Frontal cortex (tissue), 4 donors: Measurements from ENCODE around the gene SETBP1. TPM values are rescaled to one million over a fixed set of nuclear protein-coding genes. Genes with fewer than 3 reads are reported as not detected.

Experiments used
- DNase-seq, 2 donors: peaks; one replicate each; pipeline ENCODE4 v3.0.0; 2012; ENCODE audit warnings: low spot score in 2 of 2
- FAIRE-seq: peaks from 2 replicates; lab custom pipeline; 2012; peaks lifted over from hg19 to GRCh38; lab: Jason Lieb, UNC
- total RNA-seq: library from RNA; depleted of rRNA; stranded (reverse); fragments of >200 nt; gene quantifications from one replicate; pipeline ENCODE4 v1.2.3, GENCODE V29; 2014
- donor health status: control.
- donor health status: control.
- donor health status: control.

Gene SETBP1
- total RNA-seq, 1 donor from 2014 or later, result 34.2 TPM

DNA sequence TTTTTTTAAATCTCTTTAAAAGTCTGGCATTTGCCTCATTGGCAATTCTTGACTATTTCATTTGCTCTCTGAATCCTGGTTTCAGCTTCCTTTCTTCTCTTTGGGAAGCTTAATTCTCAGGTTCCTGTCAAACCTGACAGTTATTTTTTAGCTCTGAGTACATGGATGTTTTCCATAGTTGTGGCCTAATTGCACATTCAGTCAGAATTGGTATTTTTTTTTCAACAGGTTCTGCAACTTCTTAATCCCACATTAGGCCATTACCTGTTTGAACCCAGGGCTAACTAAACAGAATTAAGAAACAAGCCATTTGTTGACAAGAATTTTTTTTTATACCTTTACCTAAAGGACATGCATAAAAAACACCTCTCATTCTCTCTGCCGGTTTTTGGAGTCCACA, 338.8 kb downstream of the SETBP1 start:
- no peak for DNase-seq
- FAIRE-seq, result no peak

DNA sequence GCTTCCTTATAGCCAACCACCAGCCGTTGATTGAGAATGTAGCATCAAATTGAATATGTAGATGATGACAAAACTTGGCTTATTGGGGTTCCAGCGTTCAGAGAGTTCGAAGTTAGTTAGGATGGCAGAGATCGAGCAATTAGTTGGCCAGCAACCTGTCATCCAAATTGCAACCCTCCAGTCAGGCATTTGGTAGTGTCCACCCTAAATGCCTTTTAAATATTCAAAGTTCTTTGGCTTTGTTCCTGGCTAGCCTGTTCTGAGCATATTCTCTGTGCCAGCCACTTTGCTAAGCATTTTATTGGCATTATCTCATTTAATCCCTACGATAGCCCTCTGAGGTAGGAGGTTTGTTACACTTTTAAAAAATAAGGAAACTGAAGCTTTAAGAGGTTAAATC, 342.8 kb downstream of the SETBP1 start:
- no peak for FAIRE-seq
- DNase-seq, result no peak

DNA sequence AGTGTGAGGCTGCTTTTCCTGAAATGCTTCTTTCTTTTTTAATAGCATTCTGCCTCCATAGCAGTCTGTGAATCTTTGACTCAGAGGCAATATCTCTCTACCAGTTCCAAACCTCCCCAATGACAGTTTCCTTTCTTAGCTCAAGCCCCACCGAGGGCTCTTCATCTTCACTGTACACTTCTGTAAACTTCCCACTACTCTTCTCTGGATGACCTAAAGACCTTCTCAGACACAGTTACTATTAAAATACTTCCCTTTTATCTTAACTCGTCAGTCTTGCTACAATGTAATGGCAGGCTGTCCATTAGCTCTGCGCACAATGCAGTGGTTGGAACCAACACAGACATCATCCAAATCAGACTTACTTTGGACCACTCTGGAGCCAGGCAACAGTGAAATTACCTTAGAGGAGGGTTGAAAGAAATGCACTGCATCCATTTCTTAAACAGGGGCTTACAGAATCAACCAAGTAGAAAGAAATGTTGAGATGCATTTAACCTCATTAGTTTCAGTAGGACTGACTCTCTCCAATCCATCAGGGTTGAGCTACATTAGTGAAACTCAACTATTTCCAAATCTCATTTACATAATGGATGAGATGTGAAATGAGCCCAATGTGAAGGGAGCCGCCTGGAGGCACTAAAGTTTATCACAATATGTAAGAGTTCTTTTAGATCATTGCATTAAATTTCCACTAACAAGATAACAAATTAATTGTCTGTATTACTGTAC, 343.8 kb downstream of the SETBP1 start:
- FAIRE-seq, result no peak
- DNase-seq, result no peak

DNA sequence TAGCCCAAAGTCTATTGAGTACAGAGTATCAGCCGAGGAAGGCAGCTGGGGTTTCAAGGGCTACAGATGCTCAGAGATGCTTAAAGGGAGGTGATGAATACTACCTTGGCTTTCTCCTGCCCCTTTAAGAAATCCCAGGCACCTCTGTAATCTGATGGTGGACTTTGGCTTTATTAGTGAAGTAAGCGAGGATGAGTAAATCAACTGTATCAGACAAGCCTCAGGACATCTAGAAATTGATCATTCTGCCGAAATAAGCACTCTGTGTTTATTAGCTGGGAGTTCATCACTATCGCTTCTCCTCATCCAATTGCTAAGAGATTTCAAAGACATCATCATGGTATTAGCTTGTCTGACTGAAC, 344.4 kb downstream of the SETBP1 start:
- FAIRE-seq, result no peak
- DNase-seq, result no peak

DNA sequence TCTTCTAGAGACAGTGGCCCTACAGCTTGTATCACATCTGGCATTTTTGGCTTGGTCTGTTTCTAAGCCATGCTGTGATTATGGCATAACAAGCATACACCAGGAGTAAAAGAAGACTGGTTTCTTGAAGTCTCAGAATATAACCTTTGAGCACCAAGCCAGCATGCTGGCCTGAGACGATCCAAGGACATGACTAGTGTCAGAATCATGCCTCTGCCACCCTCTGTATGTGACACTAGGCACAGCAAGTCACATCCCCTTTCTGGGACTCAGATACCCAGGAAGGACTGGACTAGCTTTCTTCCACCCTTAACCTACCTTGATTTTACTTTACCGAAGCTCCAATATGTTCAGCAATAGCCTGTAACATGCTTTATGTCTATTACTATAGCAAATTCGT, 345.5 kb downstream of the SETBP1 start:
- no peak for DNase-seq
- no peak for FAIRE-seq

DNA sequence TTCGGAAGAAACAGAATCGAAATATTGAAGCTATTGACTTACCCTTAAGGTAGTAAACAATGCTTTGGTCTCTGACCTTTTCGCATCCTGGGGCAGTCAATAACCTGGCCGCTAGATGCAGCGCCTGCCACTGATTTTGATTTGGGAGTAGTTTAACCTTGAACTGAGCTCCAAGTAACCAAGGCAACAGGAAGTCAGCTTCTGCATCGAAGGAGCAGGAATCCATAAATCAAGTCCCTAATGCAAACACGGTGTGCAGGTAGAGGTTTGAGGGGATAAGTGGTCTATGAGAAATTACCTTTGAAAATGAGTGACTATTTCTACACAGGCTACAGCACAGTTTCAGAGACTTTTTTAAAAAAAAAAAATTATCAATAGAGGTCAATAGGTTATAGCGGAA, 353.5 kb downstream of the SETBP1 start:
- no peak for DNase-seq
- FAIRE-seq, result no peak

DNA sequence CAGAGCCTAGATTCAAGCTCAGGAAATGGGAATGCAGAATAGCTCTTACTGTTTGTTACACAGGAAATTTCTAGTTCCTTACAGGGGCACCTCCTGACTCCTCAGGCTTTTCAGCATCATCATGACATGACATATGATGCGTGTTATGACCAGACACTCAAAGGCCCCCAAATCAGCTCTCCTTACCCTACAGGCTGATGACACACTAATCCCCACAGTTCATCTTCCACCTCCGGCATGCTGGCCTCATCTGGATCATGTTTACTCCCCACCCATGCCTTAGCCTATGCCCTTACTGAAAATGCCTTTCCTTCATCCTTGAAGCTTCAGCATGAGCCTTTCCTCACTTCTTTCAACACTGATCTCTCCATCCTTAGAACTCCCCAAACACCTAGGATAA, 356.9 kb downstream of the SETBP1 start:
- no peak for DNase-seq
- no peak for FAIRE-seq

DNA sequence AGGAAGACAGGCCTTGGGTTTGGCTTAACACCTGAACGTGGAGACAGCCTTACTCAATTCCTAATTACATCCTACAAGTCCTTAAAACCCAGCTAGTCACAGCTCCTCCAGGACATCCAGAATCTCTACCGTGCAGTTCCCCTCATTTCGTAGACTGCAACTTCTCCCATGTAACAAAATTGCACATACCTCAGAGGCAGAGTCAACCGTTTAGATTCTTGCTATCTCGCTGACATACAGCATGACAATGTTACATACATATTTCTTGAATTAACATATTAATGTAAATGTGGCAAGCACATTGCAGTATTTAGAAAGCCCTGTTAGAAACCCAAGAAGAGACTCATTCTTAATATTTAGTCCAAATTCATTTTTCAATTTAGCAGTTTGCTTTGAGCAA, 358.7 kb downstream of the SETBP1 start:
- FAIRE-seq (no peak), DNase-seq (no peak)

DNA sequence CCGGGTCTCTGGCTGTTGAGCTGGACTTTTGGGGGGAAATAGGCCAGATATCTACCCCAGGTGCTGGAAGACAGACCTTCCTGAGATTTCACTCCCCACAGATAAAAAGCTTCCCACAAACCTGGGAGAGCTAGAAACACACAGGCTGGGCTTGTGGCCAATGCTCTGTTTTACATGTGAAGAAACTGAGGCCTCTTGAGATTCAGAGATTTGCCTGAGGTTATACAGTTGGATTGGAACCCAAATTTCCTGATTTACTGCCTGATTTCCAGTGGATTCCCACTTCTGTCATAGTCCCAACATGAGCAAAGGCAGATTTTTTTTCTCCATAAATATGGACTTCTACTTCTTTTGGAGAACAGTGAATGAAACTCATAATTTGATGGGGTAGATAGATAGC, 360.2 kb downstream of the SETBP1 start:
- no peak for DNase-seq
- FAIRE-seq, result no peak

DNA sequence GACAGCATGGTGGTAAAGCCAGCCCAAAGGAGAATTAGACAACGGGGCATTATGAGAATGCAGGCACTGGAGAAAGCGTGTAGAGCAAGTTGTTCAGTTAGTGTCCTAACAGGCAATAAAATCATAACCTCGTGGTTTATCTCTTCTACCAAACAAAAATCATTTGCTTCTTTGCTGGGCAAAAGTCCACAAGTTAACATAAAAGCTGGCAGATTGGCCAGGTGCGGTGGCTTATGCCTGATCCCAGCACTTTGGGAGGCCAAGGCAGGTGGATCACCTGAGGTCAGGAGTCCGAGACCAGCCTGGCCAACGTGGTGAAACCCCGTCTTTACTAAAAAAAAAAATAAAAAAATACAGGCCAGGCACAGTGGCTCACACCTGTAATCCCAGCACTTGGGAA, 364.1 kb downstream of the SETBP1 start:
- no peak for FAIRE-seq
- no peak for DNase-seq

DNA sequence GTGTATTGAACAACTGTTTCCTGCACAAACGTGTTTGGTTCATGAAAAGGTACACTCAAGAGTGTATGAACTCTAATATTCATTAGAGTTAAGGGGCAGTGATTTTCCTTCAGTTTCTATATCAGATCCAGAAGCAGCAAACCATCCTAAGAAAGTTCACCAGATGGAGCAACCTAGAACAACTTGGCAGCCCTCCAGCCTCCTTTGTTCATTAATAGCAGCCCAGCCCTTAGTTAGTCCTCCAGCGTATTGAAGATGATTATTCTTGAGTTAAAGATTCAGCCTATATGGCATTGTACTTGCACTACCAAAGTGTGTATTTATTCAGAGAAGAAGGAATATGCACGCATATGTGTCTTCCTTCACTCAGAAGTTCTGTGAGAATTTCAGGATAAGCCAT, 365.5 kb downstream of the SETBP1 start:
- FAIRE-seq (no peak), DNase-seq (no peak)

DNA sequence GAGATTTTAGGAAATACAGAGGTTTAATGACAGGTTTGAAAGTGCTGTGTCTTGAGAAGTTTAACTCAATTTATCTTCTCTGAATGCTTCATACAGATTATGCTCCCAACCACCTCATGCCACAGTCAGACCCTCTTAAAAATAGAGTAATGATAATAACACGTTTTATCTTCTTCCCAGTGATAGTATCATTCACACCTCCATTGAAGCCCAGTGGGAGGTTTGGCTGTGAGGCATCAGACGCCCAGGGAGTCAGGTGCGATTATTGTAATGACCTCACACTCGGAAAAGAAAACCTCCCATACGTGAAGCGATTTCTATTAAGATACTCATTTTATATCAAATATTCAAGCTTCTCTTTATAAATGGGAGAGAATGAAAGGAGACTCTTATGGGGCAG, 366.3 kb downstream of the SETBP1 start:
- DNase-seq (no peak), FAIRE-seq (no peak)

DNA sequence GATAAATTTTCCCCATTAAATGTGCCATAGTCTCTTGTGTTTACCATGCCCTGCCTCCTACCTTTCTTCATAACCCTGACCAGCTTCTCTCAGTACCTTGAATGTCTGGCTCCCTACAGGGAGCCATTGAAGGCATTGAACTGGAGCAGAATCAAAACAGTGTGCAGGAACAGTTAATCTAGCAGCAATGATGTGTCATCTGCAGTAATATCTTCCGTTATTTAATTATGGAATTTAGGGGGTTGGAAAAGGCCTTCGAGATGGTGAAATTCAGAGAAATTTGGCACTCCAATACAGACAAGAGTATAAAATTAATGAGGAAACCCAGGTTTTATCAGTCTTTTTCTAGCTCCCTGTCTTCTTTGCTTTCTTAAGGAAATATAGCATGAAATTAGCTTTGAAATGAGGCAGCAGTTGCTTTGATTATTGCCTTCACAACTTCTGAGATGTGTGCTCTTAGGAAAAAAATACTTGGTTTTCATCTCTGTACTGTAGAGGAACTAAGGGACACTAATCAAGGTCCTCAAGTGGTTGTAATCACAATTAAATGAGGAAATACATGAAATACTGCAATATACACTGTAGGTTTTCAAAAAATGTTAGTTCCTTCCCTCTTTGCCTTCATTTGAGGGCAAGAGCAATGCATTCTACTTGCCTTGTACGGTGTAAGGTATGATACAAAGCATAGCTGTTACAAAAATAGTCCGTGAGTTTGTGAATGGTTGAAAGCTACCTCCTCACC, 369.1 kb downstream of the SETBP1 start:
- DNase-seq, result no peak
- FAIRE-seq, result no peak

DNA sequence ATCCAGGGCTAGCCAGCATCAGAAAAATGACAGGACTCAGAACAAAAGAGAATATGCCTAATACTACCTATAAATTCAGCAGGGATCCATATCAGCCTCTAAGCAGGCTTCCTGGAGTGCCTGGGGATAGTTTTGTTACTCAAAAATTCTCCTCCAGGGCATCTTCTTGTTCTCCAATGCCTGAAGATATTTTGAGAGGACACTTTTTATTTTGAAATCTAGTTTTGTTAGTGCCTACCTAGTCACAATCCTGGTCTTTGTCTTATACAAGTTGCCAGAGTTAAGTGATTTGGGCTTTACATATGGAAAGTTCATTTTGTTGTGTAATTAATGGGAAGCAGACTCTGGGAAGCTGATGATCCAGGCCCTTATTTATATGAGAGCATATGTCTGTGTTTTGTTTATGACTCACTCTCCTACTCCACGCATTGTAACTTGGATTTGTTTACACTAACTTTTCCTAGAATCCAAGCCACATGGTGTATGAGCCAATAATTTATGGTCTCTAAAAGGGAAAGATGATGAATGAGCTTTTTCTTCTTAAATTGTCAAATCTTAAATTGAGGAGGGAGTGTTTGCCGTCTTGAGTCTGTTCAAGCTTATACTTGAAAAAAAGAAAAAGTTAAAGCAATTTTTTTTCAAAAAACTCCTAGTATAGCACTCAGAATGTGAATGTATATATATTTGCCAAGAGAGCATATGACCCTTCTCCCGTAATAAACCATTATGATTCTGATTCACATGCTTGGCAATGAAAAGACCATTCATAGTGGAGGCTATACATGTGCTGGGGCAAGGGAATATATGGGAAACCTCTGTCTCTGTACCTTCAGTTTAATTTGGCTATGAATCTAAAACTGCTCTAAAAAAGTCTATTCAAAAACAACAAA, 370.3 kb downstream of the SETBP1 start:
- no peak for FAIRE-seq
- no peak for DNase-seq

DNA sequence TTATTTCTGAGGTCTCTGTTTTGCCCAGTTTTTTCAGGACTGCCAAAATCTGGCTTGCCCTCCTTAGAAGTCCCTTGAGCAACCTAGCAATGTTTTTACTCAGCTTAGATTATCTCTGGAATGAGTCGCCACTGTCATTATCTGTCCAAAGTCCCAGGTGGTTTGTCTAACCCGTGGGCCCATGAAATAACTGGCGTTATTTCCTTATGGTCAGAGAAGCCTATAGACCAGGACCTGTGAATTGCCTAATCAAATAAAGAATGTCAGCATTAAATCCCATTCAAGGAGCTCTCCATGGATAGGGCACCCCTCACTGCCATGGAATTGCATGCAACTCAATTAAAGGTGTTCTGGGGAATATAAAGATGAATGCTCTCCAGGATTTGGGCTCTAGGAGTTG, 373.9 kb downstream of the SETBP1 start:
- no peak for DNase-seq
- FAIRE-seq, result no peak

DNA sequence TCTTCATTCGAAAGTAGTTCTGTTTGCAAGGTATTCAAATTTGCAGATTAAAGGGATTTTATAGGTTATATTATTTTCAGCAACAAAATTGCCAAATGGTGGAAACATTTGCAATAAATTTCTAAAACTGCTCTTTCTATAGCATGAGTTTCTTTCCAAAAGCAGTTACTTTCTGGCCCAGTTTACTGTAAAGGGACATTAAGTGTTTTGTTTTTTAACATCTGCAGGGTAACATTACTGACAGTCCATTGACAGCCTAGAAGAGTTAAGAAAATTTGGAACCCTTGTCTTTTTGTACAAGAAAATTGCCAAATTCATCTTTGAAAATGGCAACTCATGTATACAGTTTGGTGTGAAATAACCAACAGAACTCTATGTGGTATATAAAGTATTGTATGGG, 375.1 kb downstream of the SETBP1 start:
- DNase-seq (no peak), FAIRE-seq (no peak)

DNA sequence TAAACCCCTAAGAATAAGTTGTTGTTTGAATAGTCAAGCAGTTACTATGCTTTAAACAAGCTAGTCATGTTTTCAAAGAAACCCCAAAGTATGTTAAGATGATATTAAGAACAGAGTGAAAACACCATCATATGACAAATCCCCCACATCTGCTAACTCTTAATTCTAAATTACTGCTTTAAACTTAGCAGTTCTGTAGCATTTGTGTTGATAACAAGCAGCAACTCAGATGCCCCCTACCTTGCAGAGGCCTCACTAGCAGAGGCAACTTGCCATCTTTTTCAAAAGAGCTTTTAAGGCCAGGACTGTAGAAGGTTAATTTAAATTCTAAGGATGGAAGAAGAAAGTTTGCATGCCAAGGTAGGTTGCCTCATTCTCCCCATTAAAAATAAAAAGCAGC, 376.2 kb downstream of the SETBP1 start:
- DNase-seq, result no peak
- no peak for FAIRE-seq

DNA sequence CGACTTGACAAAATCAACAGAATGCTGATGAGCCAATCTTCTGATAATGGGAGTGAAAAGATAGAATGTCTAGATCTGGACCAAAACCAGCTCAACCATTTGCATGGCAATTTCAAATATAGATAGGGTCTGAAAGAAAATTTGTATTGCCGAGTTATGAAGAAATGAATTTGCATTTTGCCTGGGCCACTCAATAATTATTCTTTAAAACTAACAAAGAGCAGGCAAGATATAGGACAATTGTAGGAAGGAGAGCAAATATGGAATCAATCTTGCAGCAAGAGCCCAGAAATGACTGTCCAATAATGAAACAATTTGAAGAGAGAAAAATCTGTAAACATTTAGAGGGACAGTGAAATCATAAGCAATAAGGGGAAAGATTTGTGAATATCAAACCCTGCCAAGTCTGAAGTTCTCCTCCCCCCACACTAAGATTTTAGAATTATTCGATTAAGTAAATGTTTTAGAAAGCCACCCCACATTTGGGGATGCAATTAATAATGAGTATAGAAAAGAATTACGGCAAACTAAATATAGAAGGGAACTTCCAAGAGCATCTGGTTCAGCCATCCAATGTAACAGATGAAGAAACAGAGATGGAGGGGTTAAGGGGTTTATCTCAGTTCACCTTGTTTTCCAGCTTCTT, 377.4 kb downstream of the SETBP1 start:
- DNase-seq (no peak), FAIRE-seq (no peak)

DNA sequence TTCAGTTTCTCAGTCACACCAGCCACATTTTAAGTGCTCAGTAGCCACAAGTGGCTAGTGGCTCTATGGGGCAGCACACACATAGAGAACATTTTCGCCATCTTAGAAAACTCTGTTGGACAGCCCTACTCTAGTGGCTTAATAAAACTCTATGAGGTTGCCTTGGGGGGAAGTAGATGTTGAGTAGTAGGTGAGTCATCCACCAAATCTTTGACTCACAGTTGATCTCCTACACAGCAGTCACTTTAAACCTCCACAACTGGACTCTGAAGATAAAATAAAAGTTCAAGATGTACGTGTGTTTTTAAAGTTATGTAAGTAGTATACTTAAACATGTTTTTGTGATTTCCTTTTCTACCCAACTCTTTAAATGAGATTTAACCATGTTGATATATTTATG, 379.0 kb downstream of the SETBP1 start:
- DNase-seq, result no peak
- FAIRE-seq, result no peak

DNA sequence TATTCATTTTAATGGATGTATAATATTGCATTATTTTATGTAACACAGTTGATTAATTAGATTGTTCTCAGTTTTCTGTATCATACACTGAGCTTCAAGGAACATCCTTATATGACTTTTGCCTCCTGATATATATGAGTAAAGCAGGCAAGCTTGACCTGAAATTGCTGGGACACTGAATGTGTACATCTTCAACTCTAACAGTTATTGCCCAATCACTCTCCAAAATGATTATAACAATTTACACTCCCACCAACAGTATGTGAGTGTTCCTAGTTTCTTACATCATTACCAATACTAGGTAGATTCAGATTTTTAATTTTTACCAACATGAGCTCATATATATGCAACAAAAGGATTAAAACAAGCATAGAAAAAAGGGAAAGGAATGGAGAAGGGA, 379.4 kb downstream of the SETBP1 start:
- no peak for FAIRE-seq
- DNase-seq, result no peak
